Activated B cell treated with CpG ODN at 0.5 μM for 24 hours (primary cell): ENCODE data around the gene DENND5B. TPM values are rescaled to one million over a fixed set of nuclear protein-coding genes. Genes with fewer than 3 reads are reported as not detected.

Experiments used
- ATAC-seq: fragments of 200-7000 bp; cut with Tn5 transposase; one replicate; pipeline ENCODE4 v1.10.0; 2021; ENCODE audit warnings: low read depth, mild to moderate bottlenecking, moderate library complexity
- CTCF ChIA-PET: fragments of 350-600 bp; sonication (Branson Sonifier 250); formaldehyde crosslinking; loops from one replicate; lab custom pipeline; 2021; ENCODE audit warnings: antibody characterized with exemption; lab: Charles Lee
- POLR2A ChIA-PET: fragments of 350-600 bp; sonication (Branson Sonifier 250); formaldehyde crosslinking; loops from one replicate; lab custom pipeline; 2021; ENCODE audit warnings: antibody characterized with exemption; lab: Charles Lee
- DNase-seq: peaks from one replicate; pipeline ENCODE4 v3.0.0; 2022
- H3K27ac Mint-ChIP-seq: one replicate; pipeline ENCODE4 v1.8.0; 2020; ENCODE audit warnings: mixed read lengths
- H3K27me3 Mint-ChIP-seq: one replicate; pipeline ENCODE4 v1.8.0; 2021; ENCODE audit warnings: mixed read lengths
- H3K36me3 Mint-ChIP-seq: one replicate; pipeline ENCODE4 v1.8.0; 2021; ENCODE audit warnings: low read depth, mixed read lengths
- H3K4me1 Mint-ChIP-seq: one replicate; pipeline ENCODE4 v1.8.0; 2021; ENCODE audit warnings: mixed read lengths
- H3K4me3 Mint-ChIP-seq: one replicate; pipeline ENCODE4 v1.8.0; 2020; ENCODE audit warnings: mild to moderate bottlenecking, mixed read lengths
- H3K9me3 Mint-ChIP-seq: one replicate; pipeline ENCODE4 v1.8.0; 2020; ENCODE audit warnings: mixed read lengths
- intact Hi-C: fragments of 100-400 bp; cut with micrococcal nuclease; formaldehyde crosslinking; loops from one replicate; pipeline ENCODE4 v1.15.1; 2024
- total RNA-seq: library from RNA; stranded (reverse); gene quantifications from 2 replicates; pipeline ENCODE4 v1.2.3, GENCODE V29; 2022
- TF ChIP-seq, protein P1 (sequence below): fragments of 200-600 bp; IDR thresholded peaks from one replicate; pipeline ENCODE4 v1.8.0; 2022; ENCODE audit warnings: antibody characterized with exemption, mild to moderate bottlenecking

Gene DENND5B
- total RNA-seq, 1 donor from 2014 or later, result 64.1 TPM

DNA sequence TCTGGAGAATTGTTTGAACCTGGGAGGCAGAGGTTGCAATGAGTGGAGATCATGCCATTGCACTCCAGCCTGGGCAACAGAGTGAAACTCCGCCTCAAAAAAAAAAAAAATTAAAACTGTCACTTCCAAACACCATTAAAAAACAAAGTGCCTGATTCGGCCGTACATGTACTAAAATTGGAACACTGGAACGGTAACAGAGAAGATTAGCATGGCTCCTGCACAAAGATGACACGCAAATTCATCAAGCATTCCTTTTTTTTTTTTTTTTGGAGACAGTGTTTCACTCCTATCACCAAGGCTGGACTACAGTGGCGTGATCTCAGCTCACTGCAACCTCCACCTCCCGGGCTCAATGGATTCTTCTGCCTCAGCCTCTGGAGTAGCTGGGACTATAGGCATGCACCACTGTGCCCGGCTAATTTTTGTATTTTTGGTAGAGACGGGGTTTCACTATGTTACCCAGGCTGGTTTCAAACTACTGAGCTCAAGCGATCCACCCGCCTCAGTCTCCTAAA is 224.8 kb downstream of the DENND5B start:
- ChIA-PET POLR2A (no interaction called here), CTCF (no interaction called here)
- no peak overlapping the region for H3K4me3 Mint-ChIP-seq
- H3K36me3 Mint-ChIP-seq, result no peaks in the 10 kb centered on the region
- H3K9me3 Mint-ChIP-seq, result no peaks in the 10 kb centered on the region
- peaks cover 19% of the 10 kb centered on the region for H3K4me1 Mint-ChIP-seq
- no peak overlapping the region for H3K27ac Mint-ChIP-seq
- ATAC-seq, result no peak
- TF ChIP-seq, protein P1, sequence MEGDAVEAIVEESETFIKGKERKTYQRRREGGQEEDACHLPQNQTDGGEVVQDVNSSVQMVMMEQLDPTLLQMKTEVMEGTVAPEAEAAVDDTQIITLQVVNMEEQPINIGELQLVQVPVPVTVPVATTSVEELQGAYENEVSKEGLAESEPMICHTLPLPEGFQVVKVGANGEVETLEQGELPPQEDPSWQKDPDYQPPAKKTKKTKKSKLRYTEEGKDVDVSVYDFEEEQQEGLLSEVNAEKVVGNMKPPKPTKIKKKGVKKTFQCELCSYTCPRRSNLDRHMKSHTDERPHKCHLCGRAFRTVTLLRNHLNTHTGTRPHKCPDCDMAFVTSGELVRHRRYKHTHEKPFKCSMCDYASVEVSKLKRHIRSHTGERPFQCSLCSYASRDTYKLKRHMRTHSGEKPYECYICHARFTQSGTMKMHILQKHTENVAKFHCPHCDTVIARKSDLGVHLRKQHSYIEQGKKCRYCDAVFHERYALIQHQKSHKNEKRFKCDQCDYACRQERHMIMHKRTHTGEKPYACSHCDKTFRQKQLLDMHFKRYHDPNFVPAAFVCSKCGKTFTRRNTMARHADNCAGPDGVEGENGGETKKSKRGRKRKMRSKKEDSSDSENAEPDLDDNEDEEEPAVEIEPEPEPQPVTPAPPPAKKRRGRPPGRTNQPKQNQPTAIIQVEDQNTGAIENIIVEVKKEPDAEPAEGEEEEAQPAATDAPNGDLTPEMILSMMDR, result no peak
- no peak for DNase-seq
- intact Hi-C loops, result loop anchor here (10.0 kb wide), 1 partner anchor 251 kb away; no protein-coding TSS in a partner anchor
- H3K27me3 Mint-ChIP-seq, result no peaks in the 10 kb centered on the region

DNA sequence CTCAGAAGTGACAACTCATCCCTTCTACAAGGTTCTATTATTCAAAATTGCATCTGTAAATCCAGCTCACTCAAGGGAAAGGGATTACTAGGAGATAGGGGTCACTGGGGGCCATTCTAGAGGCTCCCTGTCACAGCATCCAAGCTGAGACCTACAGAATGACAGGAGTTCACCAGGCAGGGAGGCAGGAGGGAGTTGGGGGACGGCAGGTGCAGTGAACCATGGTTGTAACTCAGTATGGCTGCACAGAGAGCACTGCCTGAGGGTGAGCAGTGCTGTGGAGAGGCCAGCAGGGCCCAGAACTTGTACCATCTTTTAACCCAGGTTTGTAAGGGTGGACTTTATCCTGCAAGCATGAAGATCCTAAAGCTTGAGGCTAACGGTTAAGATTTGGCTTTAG is 227.1 kb downstream of the DENND5B start:
- DNase-seq (no peak), ATAC-seq (no peak)
- Mint-ChIP-seq H3K4me1 (peaks cover 19% of the 10 kb centered on the region), H3K4me3 (no peak overlapping the region), H3K27ac (no peak overlapping the region), H3K9me3 (no peaks in the 10 kb centered on the region), H3K27me3 (no peaks in the 10 kb centered on the region), H3K36me3 (no peaks in the 10 kb centered on the region)
- intact Hi-C loops, result loop anchor here (1.0 to 10.0 kb wide), 4 partner anchors 37 to 249 kb away; partner anchors contain the start of gene SINHCAF
- CTCF ChIA-PET, result interaction anchor here (1.1 to 2.5 kb wide), 3 partner anchors 92 to 123 kb away, joined by 3 to 16 read pairs (median 14); no protein-coding TSS in a partner anchor
- TF ChIP-seq, protein P1, result no peak
- POLR2A ChIA-PET, result interaction anchor here (0.6 kb wide), 1 partner anchor 275 kb away, joined by 4 read pairs; no protein-coding TSS in a partner anchor

DNA sequence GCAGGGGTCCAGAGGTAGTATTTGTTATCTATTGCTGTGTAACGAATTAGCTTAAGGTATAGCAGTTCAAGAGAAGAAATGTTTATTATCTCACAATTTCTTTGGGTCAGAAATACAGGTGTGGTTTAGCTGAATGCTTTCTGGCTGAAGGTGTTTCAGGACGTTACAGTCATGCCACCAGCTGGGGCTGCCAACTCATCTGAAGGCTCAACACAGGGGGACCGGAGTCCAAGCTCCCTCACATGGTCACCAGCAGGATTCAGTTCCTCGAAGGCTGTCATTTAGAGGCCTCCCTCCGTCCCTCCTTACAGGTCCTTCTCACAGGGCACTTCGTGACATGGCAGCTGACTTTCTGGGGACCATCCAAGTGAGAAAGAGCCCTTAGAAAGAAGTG is 227.5 kb downstream of the DENND5B start:
- Mint-ChIP-seq H3K36me3 (no peaks in the 10 kb centered on the region), H3K27me3 (no peaks in the 10 kb centered on the region), H3K4me1 (peaks cover 19% of the 10 kb centered on the region), H3K4me3 (no peak overlapping the region), H3K27ac (no peak overlapping the region), H3K9me3 (no peaks in the 10 kb centered on the region)
- DNase-seq, result no peak
- ChIA-PET POLR2A (interaction anchor here (0.6 to 2.4 kb wide), 5 partner anchors 11 to 275 kb away, joined by 3 to 11 read pairs (median 5); partner anchors contain the start of gene SINHCAF), CTCF (interaction anchor here (1.1 to 2.5 kb wide), 3 partner anchors 92 to 122 kb away, joined by 3 to 16 read pairs (median 14); no protein-coding TSS in a partner anchor)
- no peak for ATAC-seq
- TF ChIP-seq, protein P1, result no peak
- intact Hi-C loops, result loop anchor here (1.0 to 10.0 kb wide), 4 partner anchors 37 to 249 kb away; partner anchors contain the start of gene SINHCAF

DNA sequence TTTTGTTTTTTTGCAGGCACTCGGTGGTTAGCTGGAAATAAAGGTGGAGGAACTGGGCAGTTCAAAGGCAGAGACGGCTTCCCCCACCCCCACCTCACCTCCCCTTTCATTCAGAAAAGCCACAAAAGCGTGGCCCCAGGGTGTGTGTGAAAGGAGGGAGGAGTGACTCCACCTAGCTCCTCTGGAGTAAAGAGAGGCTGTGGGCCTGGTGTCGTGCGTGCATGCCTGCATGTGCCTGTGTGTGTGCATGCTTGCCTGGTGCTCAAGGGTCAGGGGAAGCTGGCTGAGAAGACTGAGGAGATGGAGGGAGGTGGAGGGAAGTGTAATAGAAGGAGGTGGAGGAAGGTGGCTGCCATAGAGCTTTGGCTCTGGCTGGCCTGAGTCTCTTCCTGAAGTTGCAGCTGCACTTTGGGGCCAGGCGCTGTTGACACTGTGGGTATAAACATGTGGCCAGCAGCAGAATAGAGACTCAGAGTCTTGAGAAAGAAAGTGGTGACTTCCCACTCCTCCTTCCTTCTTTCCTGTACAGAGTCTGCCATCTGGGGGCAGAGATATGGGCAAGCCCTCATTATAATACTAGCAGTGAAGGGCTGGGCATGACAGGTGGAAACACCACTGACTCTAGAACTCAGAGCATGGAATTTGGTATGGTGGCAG is 228.0 kb downstream of the DENND5B start:
- H3K4me3 Mint-ChIP-seq, result peak overlapping the region; percentile 58
- peak; percentile 81 for ATAC-seq
- no peak for DNase-seq
- H3K36me3 Mint-ChIP-seq, result no peaks in the 10 kb centered on the region
- peaks cover 19% of the 10 kb centered on the region for H3K4me1 Mint-ChIP-seq
- H3K27ac Mint-ChIP-seq, result peak overlapping the region; percentile 47
- TF ChIP-seq, protein P1, result no peak
- intact Hi-C loops, result loop anchor here (1.0 to 10.0 kb wide), 4 partner anchors 36 to 248 kb away; partner anchors contain the start of gene SINHCAF
- ChIA-PET CTCF (interaction anchor here (0.9 to 2.5 kb wide), 4 partner anchors 91 to 122 kb away, joined by 3 to 16 read pairs (median 8); no protein-coding TSS in a partner anchor), POLR2A (interaction anchor here (0.6 to 2.4 kb wide), 7 partner anchors 9 to 606 kb away, joined by 3 to 11 read pairs (median 4); partner anchors contain the start of gene SINHCAF)
- H3K27me3 Mint-ChIP-seq, result no peaks in the 10 kb centered on the region
- no peaks in the 10 kb centered on the region for H3K9me3 Mint-ChIP-seq
